ENCODE data around the gene SHOX. TPM values are rescaled to one million over a fixed set of nuclear protein-coding genes. Genes with fewer than 3 reads are reported as not detected.

SHOX gene
- polyA plus RNA-seq, 1 donor (not counting 4 experiments of a cell fraction or from before 2014, with no cell fraction given) = not detected

GRCh38 chrX:636981-637659 lies 6.5 kb downstream of the SHOX start:
- Histone ChIP-seq H3K27me3 (ENCODE audit: control insufficient read depth, extremely low read depth, insufficient read depth, low read length) (peaks cover 69% of the 10 kb centered on the region), H3K4me2 (ENCODE audit: control insufficient read depth, extremely low read depth, insufficient read depth, low read depth, low read length) (no peak overlapping the region), H3K9me3 (ENCODE audit: control insufficient read depth, low read depth, low read length) (no peaks in the 10 kb centered on the region), H3K36me3 (ENCODE audit: control insufficient read depth in 2 of 2, extremely low read depth in 1 of 2, insufficient read depth in 2 of 2, low read length in 2 of 2) (no peaks in the 10 kb centered on the region), H2AFZ (ENCODE audit: control insufficient read depth, low read length) (no peak overlapping the region), H3K4me3 (ENCODE audit: control insufficient read depth in 2 of 3, extremely low read depth in 1 of 3, insufficient read depth in 2 of 3, low read depth in 1 of 3, low read length in 3 of 3) (no peak overlapping the region), H3K4me1 (ENCODE audit: control insufficient read depth, extremely low read depth, insufficient read depth, low read length) (no peaks in the 10 kb centered on the region), H3K9ac (ENCODE audit: control insufficient read depth, extremely low read depth, insufficient read depth, low read length) (no peak overlapping the region), H3K27ac (ENCODE audit: control insufficient read depth, insufficient read depth, low read length) (no peak overlapping the region), H3K9me1 (ENCODE audit: control insufficient read depth, extremely low read depth, insufficient read depth, low read length) (no peaks in the 10 kb centered on the region), H3K79me2 (ENCODE audit: control insufficient read depth, insufficient read depth, low read length) (no peaks in the 10 kb centered on the region), H4K20me1 (ENCODE audit: control insufficient read depth, extremely low read depth, insufficient read depth, low read length) (no peaks in the 10 kb centered on the region)
- dilution Hi-C loops (cut with MboI; ENCODE audit: extremely low pct_ligation_motif_present, low sequenced_read_pairs) = no loop called here
- TF ChIP-seq, protein P1, sequence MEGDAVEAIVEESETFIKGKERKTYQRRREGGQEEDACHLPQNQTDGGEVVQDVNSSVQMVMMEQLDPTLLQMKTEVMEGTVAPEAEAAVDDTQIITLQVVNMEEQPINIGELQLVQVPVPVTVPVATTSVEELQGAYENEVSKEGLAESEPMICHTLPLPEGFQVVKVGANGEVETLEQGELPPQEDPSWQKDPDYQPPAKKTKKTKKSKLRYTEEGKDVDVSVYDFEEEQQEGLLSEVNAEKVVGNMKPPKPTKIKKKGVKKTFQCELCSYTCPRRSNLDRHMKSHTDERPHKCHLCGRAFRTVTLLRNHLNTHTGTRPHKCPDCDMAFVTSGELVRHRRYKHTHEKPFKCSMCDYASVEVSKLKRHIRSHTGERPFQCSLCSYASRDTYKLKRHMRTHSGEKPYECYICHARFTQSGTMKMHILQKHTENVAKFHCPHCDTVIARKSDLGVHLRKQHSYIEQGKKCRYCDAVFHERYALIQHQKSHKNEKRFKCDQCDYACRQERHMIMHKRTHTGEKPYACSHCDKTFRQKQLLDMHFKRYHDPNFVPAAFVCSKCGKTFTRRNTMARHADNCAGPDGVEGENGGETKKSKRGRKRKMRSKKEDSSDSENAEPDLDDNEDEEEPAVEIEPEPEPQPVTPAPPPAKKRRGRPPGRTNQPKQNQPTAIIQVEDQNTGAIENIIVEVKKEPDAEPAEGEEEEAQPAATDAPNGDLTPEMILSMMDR (optimal IDR thresholded peaks at IDR 0.05 in 1 of 3, IDR thresholded peaks at IDR 0.05 in 1 of 3, conservative IDR thresholded peaks at IDR 0.05 in 1 of 3; ENCODE audit: extremely low read depth in 1 of 3, insufficient read depth in 2 of 3, low read length in 3 of 3) = no peak
- no peak for TF ChIP-seq EZH2 (IDR thresholded peaks at IDR 0.05; ENCODE audit: low read length)
- FAIRE-seq (no peak), DNase-seq (ENCODE audit: low read depth, low spot score) (no peak)

- TF ChIP-seq, protein P1 (optimal IDR thresholded peaks at IDR 0.05 in 1 of 3, IDR thresholded peaks at IDR 0.05 in 1 of 3, conservative IDR thresholded peaks at IDR 0.05 in 1 of 3; ENCODE audit: extremely low read depth in 1 of 3, insufficient read depth in 2 of 3, low read length in 3 of 3) = no peak
- peak; percentile 63 for TF ChIP-seq EZH2 (IDR thresholded peaks at IDR 0.05; ENCODE audit: low read length)
- H3K4me3 ChIP-seq (ENCODE audit: control insufficient read depth in 2 of 3, extremely low read depth in 1 of 3, insufficient read depth in 2 of 3, low read depth in 1 of 3, low read length in 3 of 3) = no peak overlapping the region
- no peak for FAIRE-seq
- no peak overlapping the region for H2AFZ ChIP-seq (ENCODE audit: control insufficient read depth, low read length)
- no peaks in the 10 kb centered on the region for H4K20me1 ChIP-seq (ENCODE audit: control insufficient read depth, extremely low read depth, insufficient read depth, low read length)
- H3K27me3 ChIP-seq (ENCODE audit: control insufficient read depth, extremely low read depth, insufficient read depth, low read length) = peaks cover 62% of the 10 kb centered on the region
- no peak overlapping the region for H3K4me2 ChIP-seq (ENCODE audit: control insufficient read depth, extremely low read depth, insufficient read depth, low read depth, low read length)
- H3K9me1 ChIP-seq (ENCODE audit: control insufficient read depth, extremely low read depth, insufficient read depth, low read length) = no peaks in the 10 kb centered on the region
- H3K9ac ChIP-seq (ENCODE audit: control insufficient read depth, extremely low read depth, insufficient read depth, low read length) = no peak overlapping the region
- DNase-seq (ENCODE audit: low read depth, low spot score) = no peak
- H3K36me3 ChIP-seq (ENCODE audit: control insufficient read depth in 2 of 2, extremely low read depth in 1 of 2, insufficient read depth in 2 of 2, low read length in 2 of 2) = no peaks in the 10 kb centered on the region
- no peak overlapping the region for H3K27ac ChIP-seq (ENCODE audit: control insufficient read depth, insufficient read depth, low read length)
- H3K4me1 ChIP-seq (ENCODE audit: control insufficient read depth, extremely low read depth, insufficient read depth, low read length) = no peaks in the 10 kb centered on the region
- dilution Hi-C loops (cut with MboI; ENCODE audit: extremely low pct_ligation_motif_present, low sequenced_read_pairs) = no loop called here
- no peaks in the 10 kb centered on the region for H3K9me3 ChIP-seq (ENCODE audit: control insufficient read depth, low read depth, low read length)
- no peaks in the 10 kb centered on the region for H3K79me2 ChIP-seq (ENCODE audit: control insufficient read depth, insufficient read depth, low read length)
Observed at GRCh38 chrX:637660-638481, 7.3 kb downstream of the SHOX start.

Measured in keratinocyte (primary cell).